ENCODE results near the gene PIGX.
"Not testable (repeated sequence)": the region's sequence is repeated elsewhere in the genome, so short reads cannot be mapped to it uniquely, and the experiment has no call there.

The PIGX gene

DNA sequence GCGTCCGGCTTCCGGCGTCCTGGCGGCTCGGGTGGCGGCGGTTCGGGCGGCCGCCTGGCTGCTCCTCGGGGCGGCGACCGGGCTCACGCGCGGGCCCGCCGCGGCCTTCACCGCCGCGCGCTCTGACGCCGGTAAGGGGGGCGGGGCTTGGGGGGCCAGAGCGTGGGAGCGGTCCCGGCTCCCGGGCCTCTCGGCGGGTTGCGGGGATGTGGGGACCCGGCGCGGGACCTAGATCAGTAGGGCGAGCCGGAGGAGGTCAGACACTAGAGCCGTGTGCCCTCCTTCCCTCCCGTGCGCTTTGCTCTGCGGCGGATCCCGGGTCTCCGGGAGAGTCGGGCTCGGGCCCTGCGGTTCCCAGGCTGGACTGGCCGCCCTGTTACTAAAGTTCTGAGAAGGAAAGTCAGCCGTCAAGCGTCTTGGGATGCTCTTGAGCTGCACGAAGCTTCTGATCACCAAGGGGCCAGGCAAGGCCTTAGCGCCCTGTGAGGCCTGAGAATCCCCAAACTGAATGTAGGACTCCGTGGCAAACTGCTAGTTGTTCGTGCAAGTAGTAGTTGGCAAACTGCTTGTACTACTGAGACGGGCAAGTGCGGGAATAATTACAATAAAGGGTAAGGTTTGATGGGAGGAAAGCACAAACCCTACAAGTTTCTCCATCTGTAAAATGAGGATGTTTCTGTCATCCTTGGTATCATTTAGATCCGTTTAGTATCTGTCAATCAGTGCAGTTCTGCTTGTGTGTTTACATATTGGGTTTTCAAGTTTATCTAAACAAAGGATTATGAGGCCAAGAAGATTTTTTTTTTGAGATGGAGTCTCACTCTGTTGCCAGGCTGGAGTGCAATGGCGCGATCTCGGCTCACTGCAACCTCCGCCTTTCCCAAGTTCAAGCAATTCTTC, 587 bp downstream of the PIGX start:
- ChIA-PET POLR2A (interaction anchor here (1.0 to 2.0 kb wide), 2 partner anchors 27 to 28 kb away, joined by 3 to 7 read pairs; partner anchors contain the start of gene PAK2), CTCF (interaction anchor here (1.0 kb wide), 1 partner anchor 28 kb away, joined by 4 read pairs; no protein-coding TSS in a partner anchor)
- DNase-seq (ENCODE audit: extremely low spot score) = no peak
- TF ChIP-seq, protein P1, sequence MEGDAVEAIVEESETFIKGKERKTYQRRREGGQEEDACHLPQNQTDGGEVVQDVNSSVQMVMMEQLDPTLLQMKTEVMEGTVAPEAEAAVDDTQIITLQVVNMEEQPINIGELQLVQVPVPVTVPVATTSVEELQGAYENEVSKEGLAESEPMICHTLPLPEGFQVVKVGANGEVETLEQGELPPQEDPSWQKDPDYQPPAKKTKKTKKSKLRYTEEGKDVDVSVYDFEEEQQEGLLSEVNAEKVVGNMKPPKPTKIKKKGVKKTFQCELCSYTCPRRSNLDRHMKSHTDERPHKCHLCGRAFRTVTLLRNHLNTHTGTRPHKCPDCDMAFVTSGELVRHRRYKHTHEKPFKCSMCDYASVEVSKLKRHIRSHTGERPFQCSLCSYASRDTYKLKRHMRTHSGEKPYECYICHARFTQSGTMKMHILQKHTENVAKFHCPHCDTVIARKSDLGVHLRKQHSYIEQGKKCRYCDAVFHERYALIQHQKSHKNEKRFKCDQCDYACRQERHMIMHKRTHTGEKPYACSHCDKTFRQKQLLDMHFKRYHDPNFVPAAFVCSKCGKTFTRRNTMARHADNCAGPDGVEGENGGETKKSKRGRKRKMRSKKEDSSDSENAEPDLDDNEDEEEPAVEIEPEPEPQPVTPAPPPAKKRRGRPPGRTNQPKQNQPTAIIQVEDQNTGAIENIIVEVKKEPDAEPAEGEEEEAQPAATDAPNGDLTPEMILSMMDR (IDR thresholded peaks at IDR 0.05; ENCODE audit: control extremely low read depth, extremely low read depth, low read depth, missing control alignments) = no peak

DNA sequence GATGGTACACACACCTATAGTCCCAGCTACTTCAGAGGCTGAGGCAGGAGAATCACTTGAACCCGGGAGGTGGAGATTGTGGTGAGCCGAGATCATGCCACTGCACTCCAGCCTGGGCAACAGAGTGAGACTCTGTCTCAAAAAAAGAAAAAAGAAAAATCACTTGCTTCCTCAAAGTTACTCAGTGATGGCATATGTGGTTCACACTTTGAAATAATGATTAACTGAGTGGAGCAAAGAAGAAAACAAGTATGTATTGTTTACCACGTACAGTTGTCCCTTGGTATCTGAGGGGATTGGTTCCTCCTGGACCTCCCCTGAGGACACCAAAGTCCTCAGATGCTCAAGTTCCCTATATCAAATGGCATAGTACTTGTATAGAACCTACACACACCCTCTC, 5.0 kb downstream of the PIGX start:
- POLR2A ChIA-PET = not testable (repeated sequence)
- DNase-seq (ENCODE audit: extremely low spot score) = peak; percentile 26
- CTCF ChIA-PET = interaction anchor here (1.2 to 1.6 kb wide), 3 partner anchors 9 to 223 kb away, joined by 3 to 4 read pairs (median 4); no protein-coding TSS in a partner anchor

DNA sequence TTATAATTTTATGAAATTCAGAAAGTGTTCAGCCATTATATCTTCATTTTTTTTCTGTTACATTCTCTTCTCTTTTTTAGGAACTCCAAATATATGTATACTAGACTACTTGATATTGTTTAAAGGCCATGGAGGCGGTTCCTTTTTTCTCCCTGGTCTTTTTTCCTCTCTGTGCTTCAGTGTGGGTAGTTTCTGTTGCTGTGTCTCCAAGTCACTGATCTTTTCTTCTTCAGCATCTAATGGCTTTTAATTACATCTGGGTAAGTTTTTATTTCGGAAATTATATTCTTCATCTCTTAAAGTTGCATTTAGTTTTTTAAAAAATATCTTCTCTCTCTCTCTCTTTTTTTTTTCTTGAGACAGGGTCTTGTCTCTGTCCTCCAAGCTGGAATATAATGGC, 8.9 kb downstream of the PIGX start:
- TF ChIP-seq, protein P1 (IDR thresholded peaks at IDR 0.05; ENCODE audit: control extremely low read depth, extremely low read depth, low read depth, missing control alignments) = no peak
- CTCF ChIA-PET = interaction anchor here (1.0 to 1.4 kb wide), 2 partner anchors 13 to 19 kb away, joined by 3 to 7 read pairs; partner anchors contain the start of gene PAK2
- DNase-seq (ENCODE audit: extremely low spot score) = no peak
- POLR2A ChIA-PET = interaction anchor here (0.6 kb wide), 1 partner anchor 10 kb away, joined by 5 read pairs; no protein-coding TSS in a partner anchor

DNA sequence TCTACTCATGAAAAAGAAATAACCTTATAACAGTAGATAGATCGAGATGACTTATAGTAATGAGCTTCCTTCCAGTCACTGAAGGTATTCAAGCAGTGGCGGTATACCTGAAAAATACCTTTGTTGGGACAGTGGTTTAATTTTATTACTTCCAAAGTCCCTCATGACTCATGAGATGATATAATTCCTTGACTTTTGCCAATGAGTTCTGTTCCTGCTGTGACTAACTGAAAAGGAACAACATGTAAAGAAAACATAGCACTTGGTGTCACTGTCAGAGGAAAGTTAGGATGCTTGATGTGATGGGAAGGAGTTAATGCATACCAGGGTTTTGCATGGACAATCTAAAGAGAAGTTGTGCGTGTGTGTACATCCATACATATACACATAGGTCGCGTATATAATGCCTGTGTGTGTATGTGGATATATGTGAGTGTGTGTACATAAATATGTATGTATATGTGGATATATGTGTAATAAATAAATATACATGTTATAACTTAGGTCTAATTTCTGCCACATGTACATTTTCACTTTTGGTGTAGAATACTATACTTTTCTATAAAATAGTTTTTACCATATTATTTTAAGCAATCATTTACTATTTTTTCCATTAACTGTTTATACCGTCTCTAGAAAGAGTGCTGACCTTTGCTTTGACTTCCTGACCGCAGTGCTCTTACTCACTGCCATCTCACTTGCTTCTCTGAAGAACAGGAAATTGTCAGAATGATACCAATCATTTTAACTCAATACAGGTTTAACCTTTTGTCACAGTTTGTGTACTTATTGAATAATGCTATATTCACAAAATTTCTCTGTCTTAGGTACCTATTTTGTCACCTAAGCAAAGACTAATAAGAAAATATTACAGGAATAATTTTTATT, 14.9 kb downstream of the PIGX start:
- DNase-seq (ENCODE audit: extremely low spot score) = peak; percentile 22
- ChIA-PET POLR2A (no interaction called here), CTCF (interaction anchor here (1.5 kb wide), 1 partner anchor 13 kb away, joined by 3 read pairs; the partner anchor contains the start of gene PAK2)
- TF ChIP-seq, protein P1 (IDR thresholded peaks at IDR 0.05; ENCODE audit: control extremely low read depth, extremely low read depth, low read depth, missing control alignments) = no peak

DNA sequence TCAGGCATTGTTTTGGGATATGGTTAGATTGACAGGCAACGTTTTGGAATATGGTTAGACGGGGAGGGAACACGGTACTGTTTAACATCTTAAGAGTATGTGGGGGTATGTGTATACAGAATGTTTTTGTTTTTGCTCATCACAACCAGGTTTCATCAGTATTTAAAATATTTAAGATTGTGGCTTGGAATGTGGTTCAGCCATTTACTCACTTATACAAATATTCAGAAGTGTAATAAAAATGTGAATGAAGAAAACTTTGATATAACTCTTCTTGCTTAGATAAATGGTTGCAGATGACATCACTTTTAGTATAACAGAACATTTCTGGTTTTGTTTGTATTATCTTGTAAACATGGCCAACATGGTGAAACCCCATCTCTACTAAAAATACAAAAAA, 23.6 kb downstream of the PIGX start:
- ChIA-PET CTCF (interaction anchor here (1.2 kb wide), 1 partner anchor 10 kb away, joined by 3 read pairs; no protein-coding TSS in a partner anchor), POLR2A (no interaction called here)
- DNase-seq (ENCODE audit: extremely low spot score) = no peak
- TF ChIP-seq, protein P1 (IDR thresholded peaks at IDR 0.05; ENCODE audit: control extremely low read depth, extremely low read depth, low read depth, missing control alignments) = no peak

DNA sequence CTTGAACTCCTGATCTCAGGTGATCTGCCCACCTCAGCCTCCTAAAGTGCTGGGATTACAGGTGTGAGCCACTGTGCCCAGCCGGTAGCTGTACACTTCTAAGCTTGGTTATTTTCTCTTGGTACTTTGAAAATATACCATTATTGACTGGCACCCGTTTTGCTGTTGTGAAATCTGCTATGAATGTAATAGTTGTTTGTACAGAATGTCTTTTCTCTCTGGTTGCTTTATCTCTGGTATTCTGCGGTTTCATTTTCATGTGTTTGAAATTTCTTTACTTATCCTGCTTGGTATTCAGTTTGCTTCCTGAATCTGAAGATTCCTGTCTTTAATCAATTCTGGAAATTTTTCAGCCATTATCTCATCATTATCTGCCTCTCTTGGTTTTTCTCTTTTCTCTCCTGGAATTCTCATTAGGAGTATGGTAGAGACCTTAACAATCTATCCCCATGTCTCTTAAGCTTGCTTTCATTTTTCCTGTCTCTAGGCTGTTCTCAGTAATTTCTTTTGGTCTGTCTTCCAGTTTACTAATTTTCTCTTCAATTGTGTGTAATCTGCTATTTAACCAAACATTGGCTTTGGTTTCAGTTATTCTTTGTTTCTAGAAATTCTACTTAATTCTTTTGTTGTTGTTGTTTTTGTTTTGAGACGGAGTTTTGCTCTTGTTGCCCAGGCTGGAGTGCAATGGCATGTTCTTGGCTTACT, 24.6 kb downstream of the PIGX start:
- CTCF ChIA-PET = interaction anchor here (1.2 kb wide), 1 partner anchor 11 kb away, joined by 3 read pairs; no protein-coding TSS in a partner anchor
- DNase-seq (ENCODE audit: extremely low spot score) = no peak
- TF ChIP-seq, protein P1 (IDR thresholded peaks at IDR 0.05; ENCODE audit: control extremely low read depth, extremely low read depth, low read depth, missing control alignments) = no peak
- POLR2A ChIA-PET = interaction anchor here (0.6 kb wide), 1 partner anchor 619 kb away, joined by 3 read pairs; no protein-coding TSS in a partner anchor
